Subcutaneous abdominal adipose tissue (tissue), 5 donors: ENCODE measurements around the gene SEMA6B.
"Not testable (repeated sequence)": the region's sequence is repeated elsewhere in the genome, so short reads cannot be mapped to it uniquely, and the experiment has no call there.

Source experiments
- H3K27ac ChIP-seq: one replicate; pipeline ENCODE4 v1.7.0; 2013; ENCODE audit warnings: low read depth, mild to moderate bottlenecking, inconsistent platforms, low read length, moderate library complexity
- H3K27me3 ChIP-seq, 5 donors: one replicate each; pipeline ENCODE4 v1.7.0; 2013; ENCODE audit warnings: low read length in 5 of 5, inconsistent platforms in 1 of 5; ENCODE audit not compliant: control insufficient read depth in 5 of 5, insufficient read depth in 4 of 5
- H3K36me3 ChIP-seq, 5 donors: one replicate each; pipeline ENCODE4 v1.7.0; 2013; ENCODE audit warnings: low read length in 5 of 5; ENCODE audit not compliant: control insufficient read depth in 5 of 5, insufficient read depth in 5 of 5
- H3K4me1 ChIP-seq, 5 donors: one replicate each; pipeline ENCODE4 v1.7.0; 2013; ENCODE audit warnings: low read length in 5 of 5, mild to moderate bottlenecking in 3 of 5, moderate library complexity in 1 of 5; ENCODE audit not compliant: control insufficient read depth in 5 of 5, insufficient read depth in 5 of 5
- H3K4me3 ChIP-seq, 5 donors: one replicate each; pipeline ENCODE4 v1.7.0; 2013; ENCODE audit warnings: low read length in 5 of 5, low read depth in 1 of 5
- H3K9ac ChIP-seq, 5 donors: one replicate each; pipeline ENCODE4 v1.7.0; 2013; ENCODE audit warnings: low read length in 5 of 5, mild to moderate bottlenecking in 4 of 5, moderate library complexity in 3 of 5
- H3K9me3 ChIP-seq, 5 donors: one replicate each; pipeline ENCODE4 v1.7.0; 2013; ENCODE audit warnings: low read length in 5 of 5; ENCODE audit not compliant: control insufficient read depth in 5 of 5
- donor health status: healthy.
- donor health status: healthy.
- donor health status: healthy.
- donor health status: healthy.
- donor health status: healthy.

Gene SEMA6B

GRCh38 chr19:4597975-4598671 is 38.6 kb upstream of the SEMA6B start:
- Histone ChIP-seq H3K27me3 (peaks cover 17 to 38% (median 23%) of the 10 kb centered on the region in 5 donors), H3K4me3 (no peak overlapping the region), H3K9ac (no peak overlapping the region)

GRCh38 chr19:4597278-4597974 is 37.9 kb upstream of the SEMA6B start:
- Histone ChIP-seq H3K9ac (no peak overlapping the region), H3K36me3 (no peaks in the 10 kb centered on the region), H3K4me3 (no peak overlapping the region), H3K4me1 (peaks cover 0 to 7% (median 3%) of the 10 kb centered on the region in 5 donors), H3K27ac (no peak overlapping the region), H3K9me3 (peaks cover 0 to 3% (median 0%) of the 10 kb centered on the region in 5 donors), H3K27me3 (peaks cover 19 to 39% (median 26%) of the 10 kb centered on the region in 5 donors)

More at GRCh38 chr19:4597975-4598671, 38.6 kb upstream of the SEMA6B start:
- peaks cover 0 to 3% (median 0%) of the 10 kb centered on the region in 5 donors for H3K9me3 ChIP-seq
- H3K36me3 ChIP-seq = no peaks in the 10 kb centered on the region
- H3K27ac ChIP-seq = no peak overlapping the region
- peaks cover 0 to 7% (median 3%) of the 10 kb centered on the region in 5 donors for H3K4me1 ChIP-seq

GRCh38 chr19:4596033-4596904 is 36.8 kb upstream of the SEMA6B start:
- H3K9me3 ChIP-seq = no peaks in the 10 kb centered on the region
- H3K4me1 ChIP-seq = peaks cover 0 to 7% (median 3%) of the 10 kb centered on the region in 5 donors
- no peak overlapping the region for H3K9ac ChIP-seq
- no peak overlapping the region for H3K4me3 ChIP-seq
- peaks cover 14 to 43% (median 30%) of the 10 kb centered on the region in 5 donors for H3K27me3 ChIP-seq
- H3K27ac ChIP-seq = no peak overlapping the region
- no peaks in the 10 kb centered on the region for H3K36me3 ChIP-seq

DNA sequence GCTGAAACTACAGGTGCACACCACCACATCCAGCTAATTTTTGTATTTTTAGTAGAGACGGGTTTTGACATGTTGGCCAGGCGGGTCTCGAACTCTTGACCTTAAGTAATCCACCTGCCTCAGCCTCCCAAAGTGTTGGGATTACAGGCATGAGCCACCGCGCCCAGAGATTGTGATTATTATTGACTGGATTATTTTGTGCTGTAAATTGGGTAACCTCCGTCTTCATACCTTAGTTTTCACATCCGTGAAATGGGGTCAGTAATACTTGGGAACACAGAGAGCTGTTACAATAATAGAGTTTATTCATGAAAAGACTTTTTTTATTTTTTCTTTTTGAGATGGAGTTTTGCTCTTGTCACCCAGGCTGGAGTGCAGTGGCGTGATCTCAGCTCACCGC is 35.7 kb upstream of the SEMA6B start:
- H3K9ac ChIP-seq, H3K4me1 ChIP-seq, H3K4me3 ChIP-seq, H3K27ac ChIP-seq, H3K9me3 ChIP-seq, H3K36me3 ChIP-seq: not testable (repeated sequence)
- peaks cover 14 to 47% (median 35%) of the 10 kb centered on the region in 5 donors for H3K27me3 ChIP-seq

DNA sequence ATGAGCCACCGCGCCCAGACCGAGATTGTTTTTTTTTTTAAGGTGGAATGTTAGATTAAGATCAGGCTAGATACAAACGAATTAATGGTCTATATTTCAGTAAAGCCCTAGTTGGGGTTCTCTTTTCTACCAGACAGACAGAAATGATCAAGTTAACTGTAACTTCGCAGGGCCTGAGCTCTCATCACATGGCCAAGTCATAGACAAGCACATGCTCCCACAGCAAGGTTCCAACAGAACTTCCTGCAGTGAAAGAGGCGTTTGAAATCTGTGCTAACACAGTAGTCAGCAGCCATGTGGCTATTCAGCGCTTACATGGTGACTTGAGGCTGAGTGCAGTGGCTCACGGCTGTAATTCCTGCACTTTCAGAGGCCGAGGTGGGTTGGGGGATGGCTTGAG is 34.7 kb upstream of the SEMA6B start:
- Histone ChIP-seq H3K9ac (no peak overlapping the region), H3K27ac (no peak overlapping the region), H3K27me3 (peaks cover 11 to 47% (median 32%) of the 10 kb centered on the region in 5 donors), H3K9me3 (no peaks in the 10 kb centered on the region), H3K4me3 (no peak overlapping the region), H3K4me1 (peaks cover 0 to 7% (median 3%) of the 10 kb centered on the region in 5 donors), H3K36me3 (no peaks in the 10 kb centered on the region)

GRCh38 chr19:4593409-4593851 is 33.9 kb upstream of the SEMA6B start:
- Histone ChIP-seq H3K27ac (no peak overlapping the region), H3K36me3 (no peaks in the 10 kb centered on the region), H3K4me1 (peaks cover 0 to 6% (median 2%) of the 10 kb centered on the region in 5 donors), H3K9me3 (no peaks in the 10 kb centered on the region), H3K4me3 (no peak overlapping the region), H3K9ac (no peak overlapping the region), H3K27me3 (peaks cover 5 to 43% (median 26%) of the 10 kb centered on the region in 5 donors)

GRCh38 chr19:4592445-4592844 is 33.0 kb upstream of the SEMA6B start:
- H3K4me1 ChIP-seq = peaks cover 0 to 1% (median 0%) of the 10 kb centered on the region in 5 donors
- peaks cover 3 to 41% (median 24%) of the 10 kb centered on the region in 5 donors for H3K27me3 ChIP-seq
- H3K36me3 ChIP-seq = no peaks in the 10 kb centered on the region
- H3K4me3 ChIP-seq = no peak overlapping the region
- no peaks in the 10 kb centered on the region for H3K9me3 ChIP-seq
- no peak overlapping the region for H3K9ac ChIP-seq
- H3K27ac ChIP-seq = no peak overlapping the region

DNA sequence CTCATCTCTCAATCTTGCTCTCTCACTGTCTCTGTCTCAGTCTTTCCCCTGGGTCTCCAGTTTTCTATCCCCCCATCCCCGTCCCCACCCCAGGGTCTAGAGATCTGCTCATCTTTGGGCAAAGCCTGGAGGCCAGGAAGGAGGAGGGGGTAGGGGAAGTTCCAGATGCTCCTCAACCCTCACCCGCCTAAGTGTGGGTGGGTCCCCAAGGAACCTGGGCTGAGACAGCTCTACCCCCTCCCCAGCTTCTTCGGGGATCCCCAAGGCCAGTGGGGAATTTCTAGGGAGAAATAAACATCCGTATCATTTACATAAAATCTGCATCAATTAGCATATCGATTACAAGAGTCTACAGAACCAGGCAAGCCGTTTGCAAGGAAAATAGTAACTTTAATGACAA is 31.8 kb upstream of the SEMA6B start:
- Histone ChIP-seq H3K9me3 (no peaks in the 10 kb centered on the region), H3K27ac (no peak overlapping the region), H3K27me3 (peaks cover 3 to 40% (median 24%) of the 10 kb centered on the region in 5 donors), H3K9ac (no peak overlapping the region), H3K36me3 (no peaks in the 10 kb centered on the region), H3K4me3 (no peak overlapping the region), H3K4me1 (no peaks in the 10 kb centered on the region)

DNA sequence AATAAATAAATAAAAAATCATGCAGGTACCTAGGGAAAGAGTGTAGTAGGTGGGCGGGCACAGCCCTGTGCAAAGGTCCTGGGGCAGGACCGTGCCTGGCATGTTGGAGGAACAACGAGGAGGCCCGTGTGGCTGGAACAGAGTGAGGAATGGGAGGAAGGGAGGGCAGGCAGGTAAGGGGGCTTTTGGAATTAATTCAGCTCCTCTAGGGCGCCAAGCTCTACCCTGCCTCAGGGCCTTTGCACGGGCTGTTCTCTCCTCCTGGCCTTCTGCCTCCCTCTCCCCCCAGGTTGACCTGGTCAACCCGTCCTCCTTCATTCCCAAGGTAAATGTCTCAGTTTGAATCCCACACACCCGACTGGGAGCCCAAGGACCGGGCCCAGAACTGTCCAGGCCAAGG is 31.1 kb upstream of the SEMA6B start:
- Histone ChIP-seq H3K4me3 (no peak overlapping the region), H3K27ac (no peak overlapping the region), H3K9me3 (no peaks in the 10 kb centered on the region), H3K9ac (no peak overlapping the region), H3K36me3 (no peaks in the 10 kb centered on the region), H3K4me1 (no peaks in the 10 kb centered on the region), H3K27me3 (peaks cover 7 to 40% (median 29%) of the 10 kb centered on the region in 5 donors)
